Astrocyte (in vitro differentiated cells and primary cell): ENCODE results near the gene SPOCK3. TPM values are rescaled to one million over a fixed set of nuclear protein-coding genes. Genes with fewer than 3 reads are reported as not detected.

ENCODE experiments used
- DNase-seq: peaks from one replicate; pipeline ENCODE4 v3.0.0-alpha.2; 2010; ENCODE audit warnings: low read depth
- FAIRE-seq: peaks from 2 replicates; lab custom pipeline; 2011; peaks lifted over from hg19 to GRCh38; lab: Jason Lieb, UNC
- H2AFZ ChIP-seq: 2 replicates; pipeline ENCODE4 v1.6.0; 2012; ENCODE audit warnings: low read depth, low read length, inconsistent platforms
- H3K27ac ChIP-seq: 2 replicates; pipeline ENCODE4 v1.5.1; 2011; ENCODE audit warnings: low read depth, low read length, inconsistent platforms
- H3K27me3 ChIP-seq: 2 replicates; pipeline ENCODE4 v1.6.0; 2011; ENCODE audit warnings: low read length, inconsistent platforms; ENCODE audit not compliant: insufficient read depth
- H3K36me3 ChIP-seq: 2 replicates; pipeline ENCODE4 v1.5.1; 2011; ENCODE audit warnings: low read length, inconsistent platforms; ENCODE audit not compliant: insufficient read depth
- H3K4me1 ChIP-seq: 2 replicates; pipeline ENCODE4 v1.5.1; 2011; ENCODE audit warnings: low read length, inconsistent platforms; ENCODE audit not compliant: insufficient read depth
- H3K4me2 ChIP-seq: 2 replicates; pipeline ENCODE4 v1.6.0; 2012; ENCODE audit warnings: low read length, inconsistent platforms
- H3K4me3 ChIP-seq: 2 replicates; pipeline ENCODE4 v1.5.1; 2011; ENCODE audit warnings: low read depth, mild to moderate bottlenecking, low read length, inconsistent platforms; ENCODE audit not compliant: insufficient read depth
- H3K79me2 ChIP-seq: 2 replicates; pipeline ENCODE4 v1.6.0; 2012; ENCODE audit warnings: mild to moderate bottlenecking, low read length, inconsistent platforms; ENCODE audit not compliant: insufficient read depth
- H3K9ac ChIP-seq: 2 replicates; pipeline ENCODE4 v1.6.0; 2012; ENCODE audit warnings: mild to moderate bottlenecking, low read length, inconsistent platforms
- H3K9me3 ChIP-seq: 2 replicates; pipeline ENCODE4 v1.5.1; 2012; ENCODE audit warnings: low read depth, mild to moderate bottlenecking, low read length, inconsistent platforms; ENCODE audit not compliant: insufficient read depth
- H4K20me1 ChIP-seq: 2 replicates; pipeline ENCODE4 v1.6.0; 2012; ENCODE audit warnings: low read length, inconsistent platforms; ENCODE audit not compliant: insufficient read depth
- H3K27ac Mint-ChIP-seq: one replicate; pipeline ENCODE4 v1.8.0; 2021; ENCODE audit warnings: mild to moderate bottlenecking, mixed read lengths; ENCODE audit not compliant: unreplicated experiment
- H3K27me3 Mint-ChIP-seq: one replicate; pipeline ENCODE4 v1.8.0; 2021; ENCODE audit warnings: low read depth, mixed read lengths; ENCODE audit not compliant: unreplicated experiment
- H3K36me3 Mint-ChIP-seq: one replicate; pipeline ENCODE4 v1.8.0; 2021; ENCODE audit warnings: low read depth, mixed read lengths; ENCODE audit not compliant: unreplicated experiment
- H3K4me1 Mint-ChIP-seq: one replicate; pipeline ENCODE4 v1.8.0; 2021; ENCODE audit warnings: low read depth, mixed read lengths; ENCODE audit not compliant: unreplicated experiment
- H3K4me3 Mint-ChIP-seq: one replicate; pipeline ENCODE4 v1.8.0; 2021; ENCODE audit warnings: mild to moderate bottlenecking, moderate library complexity, mixed read lengths; ENCODE audit not compliant: unreplicated experiment
- H3K9me3 Mint-ChIP-seq: one replicate; pipeline ENCODE4 v1.8.0; 2021; ENCODE audit warnings: mild to moderate bottlenecking, mixed read lengths; ENCODE audit not compliant: unreplicated experiment
- EZH2 ChIP-seq: IDR thresholded peaks from 2 replicates; pipeline ENCODE4 v1.6.1; 2012; ENCODE audit warnings: mild to moderate bottlenecking, low read length, inconsistent platforms; ENCODE audit not compliant: insufficient read depth
- total RNA-seq: library from RNA; stranded (reverse); gene quantifications from 2 replicates; pipeline ENCODE4 v1.2.1, GENCODE V29; 2021
- TF ChIP-seq, protein P1 (sequence below): IDR thresholded peaks from 2 replicates; pipeline ENCODE4 v1.5.1; 2011; ENCODE audit warnings: low read depth, mild to moderate bottlenecking, inconsistent platforms, low read length, moderate library complexity; ENCODE audit not compliant: insufficient read depth

The SPOCK3 gene
- total RNA-seq, 1 donor from 2014 or later = 0.59 TPM

DNA sequence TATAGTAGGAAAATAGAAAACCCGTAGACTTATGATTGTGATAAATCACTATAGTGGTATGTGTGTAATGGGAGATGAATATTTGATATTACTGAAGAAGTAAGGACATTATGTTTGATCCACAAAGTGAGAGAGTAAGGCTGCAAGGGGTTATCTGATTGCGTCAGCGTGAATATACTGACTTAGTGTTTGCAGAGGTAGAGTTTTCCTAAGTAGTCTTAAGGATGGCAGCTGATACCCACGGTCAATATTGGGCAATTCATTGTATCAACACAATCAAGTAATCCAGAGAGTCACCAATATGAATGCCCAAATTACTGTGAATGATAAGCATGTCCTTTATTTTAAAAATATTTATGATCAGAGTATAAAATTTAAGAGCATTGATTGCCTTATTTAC, 83.7 kb downstream of the SPOCK3 start:
- Histone ChIP-seq H3K27ac (no peak overlapping the region), H3K9ac (no peak overlapping the region), H3K79me2 (no peaks in the 10 kb centered on the region), H3K9me3 (no peaks in the 10 kb centered on the region), H4K20me1 (no peaks in the 10 kb centered on the region), H3K27me3 (no peaks in the 10 kb centered on the region), H3K4me2 (no peak overlapping the region), H3K4me3 (no peak overlapping the region), H2AFZ (no peak overlapping the region), H3K4me1 (no peaks in the 10 kb centered on the region), H3K36me3 (no peaks in the 10 kb centered on the region)
- no peak for DNase-seq
- Mint-ChIP-seq H3K27ac (no peak overlapping the region), H3K4me1 (no peaks in the 10 kb centered on the region), H3K9me3 (no peaks in the 10 kb centered on the region), H3K4me3 (no peak overlapping the region), H3K36me3 (no peaks in the 10 kb centered on the region), H3K27me3 (no peaks in the 10 kb centered on the region)
- no peak for FAIRE-seq
- TF ChIP-seq, protein P1, sequence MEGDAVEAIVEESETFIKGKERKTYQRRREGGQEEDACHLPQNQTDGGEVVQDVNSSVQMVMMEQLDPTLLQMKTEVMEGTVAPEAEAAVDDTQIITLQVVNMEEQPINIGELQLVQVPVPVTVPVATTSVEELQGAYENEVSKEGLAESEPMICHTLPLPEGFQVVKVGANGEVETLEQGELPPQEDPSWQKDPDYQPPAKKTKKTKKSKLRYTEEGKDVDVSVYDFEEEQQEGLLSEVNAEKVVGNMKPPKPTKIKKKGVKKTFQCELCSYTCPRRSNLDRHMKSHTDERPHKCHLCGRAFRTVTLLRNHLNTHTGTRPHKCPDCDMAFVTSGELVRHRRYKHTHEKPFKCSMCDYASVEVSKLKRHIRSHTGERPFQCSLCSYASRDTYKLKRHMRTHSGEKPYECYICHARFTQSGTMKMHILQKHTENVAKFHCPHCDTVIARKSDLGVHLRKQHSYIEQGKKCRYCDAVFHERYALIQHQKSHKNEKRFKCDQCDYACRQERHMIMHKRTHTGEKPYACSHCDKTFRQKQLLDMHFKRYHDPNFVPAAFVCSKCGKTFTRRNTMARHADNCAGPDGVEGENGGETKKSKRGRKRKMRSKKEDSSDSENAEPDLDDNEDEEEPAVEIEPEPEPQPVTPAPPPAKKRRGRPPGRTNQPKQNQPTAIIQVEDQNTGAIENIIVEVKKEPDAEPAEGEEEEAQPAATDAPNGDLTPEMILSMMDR = no peak
- TF ChIP-seq EZH2 = no peak

DNA sequence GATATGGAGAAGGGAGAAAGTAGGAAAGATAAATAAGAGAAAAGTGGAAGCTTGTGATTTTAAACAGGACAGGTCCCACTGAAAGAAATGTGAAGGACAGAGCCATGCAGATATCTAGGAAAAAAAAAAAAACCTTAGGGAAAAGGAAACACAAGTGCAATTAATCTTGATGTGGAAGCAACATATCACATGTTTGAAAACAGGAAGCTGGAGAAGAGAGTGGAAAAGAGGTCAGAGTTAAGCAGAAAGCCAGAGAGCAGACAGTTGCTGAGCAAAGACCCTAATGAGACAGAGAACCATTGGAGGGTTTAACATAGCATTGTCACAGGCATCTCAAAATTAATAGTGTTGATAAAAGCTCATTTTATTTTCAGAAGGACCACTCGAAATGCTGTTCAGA, 89.7 kb downstream of the SPOCK3 start:
- TF ChIP-seq, protein P1 = no peak
- no peak for TF ChIP-seq EZH2

DNA sequence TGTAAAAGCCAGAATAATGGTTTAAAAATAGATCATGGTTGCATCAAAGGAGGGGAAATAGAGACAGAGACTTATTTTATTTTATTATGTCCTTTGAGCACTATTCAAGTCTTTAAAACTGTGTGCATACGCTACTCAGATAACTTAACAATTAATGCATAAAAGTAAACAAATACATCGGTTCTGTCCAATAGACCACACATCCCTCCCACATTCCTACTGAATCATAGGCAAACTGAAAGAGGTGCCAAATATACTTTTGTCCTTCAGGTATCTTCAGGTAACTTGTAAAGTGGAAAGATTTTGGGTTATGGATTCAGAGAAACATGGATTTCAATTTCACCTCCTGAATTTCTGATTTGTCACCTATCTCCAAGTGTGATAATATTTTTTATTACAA, 91.3 kb downstream of the SPOCK3 start:
- Mint-ChIP-seq H3K4me3 (no peak overlapping the region), H3K4me1 (no peaks in the 10 kb centered on the region), H3K27ac (no peak overlapping the region), H3K9me3 (no peaks in the 10 kb centered on the region), H3K36me3 (no peaks in the 10 kb centered on the region), H3K27me3 (no peaks in the 10 kb centered on the region)
- no peaks in the 10 kb centered on the region for H3K79me2 ChIP-seq
- no peak overlapping the region for H3K4me2 ChIP-seq
- H4K20me1 ChIP-seq = no peaks in the 10 kb centered on the region
- TF ChIP-seq, protein P1 = no peak
- no peak for TF ChIP-seq EZH2
- H3K36me3 ChIP-seq = no peaks in the 10 kb centered on the region
- H3K27me3 ChIP-seq = no peaks in the 10 kb centered on the region
- no peak for DNase-seq
- H2AFZ ChIP-seq = no peak overlapping the region
- H3K9me3 ChIP-seq = no peaks in the 10 kb centered on the region
- H3K9ac ChIP-seq = no peak overlapping the region
- no peak for FAIRE-seq
- no peaks in the 10 kb centered on the region for H3K4me1 ChIP-seq
- no peak overlapping the region for H3K27ac ChIP-seq
- no peak overlapping the region for H3K4me3 ChIP-seq

More for the DNA sequence above, 89.7 kb downstream of the SPOCK3 start:
- Histone ChIP-seq H3K36me3 (no peaks in the 10 kb centered on the region), H3K9me3 (no peaks in the 10 kb centered on the region), H3K4me2 (no peak overlapping the region), H3K27ac (no peak overlapping the region), H4K20me1 (no peaks in the 10 kb centered on the region), H3K27me3 (no peaks in the 10 kb centered on the region), H2AFZ (no peak overlapping the region), H3K4me3 (no peak overlapping the region), H3K4me1 (no peaks in the 10 kb centered on the region), H3K79me2 (no peaks in the 10 kb centered on the region), H3K9ac (no peak overlapping the region)
- no peaks in the 10 kb centered on the region for H3K9me3 Mint-ChIP-seq
- no peaks in the 10 kb centered on the region for H3K27me3 Mint-ChIP-seq
- H3K27ac Mint-ChIP-seq = no peak overlapping the region
- DNase-seq (no peak), FAIRE-seq (no peak)
- H3K36me3 Mint-ChIP-seq = no peaks in the 10 kb centered on the region
- no peak overlapping the region for H3K4me3 Mint-ChIP-seq
- H3K4me1 Mint-ChIP-seq = no peaks in the 10 kb centered on the region
